AML-193 (cell line): ENCODE measurements around the gene MMP17.
A peak's percentile ranks its signal among the peaks of the same experiment; 100 is the strongest.
"Not testable (repeated sequence)": the region's sequence is repeated elsewhere in the genome, so short reads cannot be mapped to it uniquely, and the experiment has no call there.

Experiments
- DNase-seq, 2 experiments: peaks; one replicate each; lab custom pipeline; 2025; lab: John Stamatoyannopoulos, UW

Gene MMP17

DNA sequence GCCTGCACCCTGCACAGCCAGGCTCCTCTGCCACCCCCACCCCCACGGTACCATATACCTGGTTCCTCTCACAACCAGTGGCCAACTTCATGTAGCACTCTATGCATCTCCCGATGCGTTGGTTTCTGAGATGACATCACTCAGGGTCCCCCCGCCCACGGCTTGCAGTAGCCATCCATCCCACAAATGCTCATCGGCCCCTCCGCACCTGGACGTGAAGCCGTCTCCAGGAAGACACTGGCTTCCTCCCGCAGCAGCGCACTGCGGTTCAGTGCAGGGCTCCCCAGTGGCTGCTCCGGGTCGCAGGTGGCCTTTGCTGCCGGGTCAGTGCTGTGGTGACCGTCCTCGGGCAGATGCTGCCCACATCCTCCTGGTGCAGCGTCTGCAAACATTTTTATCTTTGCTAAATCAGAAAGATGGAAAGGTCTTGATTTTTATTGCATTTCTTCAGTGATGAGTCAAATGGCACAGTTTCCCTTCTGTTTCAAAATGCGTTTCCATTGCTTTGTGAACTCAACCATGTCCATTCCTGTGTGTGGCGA lies 27.5 kb upstream of the MMP17 start:
- no peak for DNase-seq

DNA sequence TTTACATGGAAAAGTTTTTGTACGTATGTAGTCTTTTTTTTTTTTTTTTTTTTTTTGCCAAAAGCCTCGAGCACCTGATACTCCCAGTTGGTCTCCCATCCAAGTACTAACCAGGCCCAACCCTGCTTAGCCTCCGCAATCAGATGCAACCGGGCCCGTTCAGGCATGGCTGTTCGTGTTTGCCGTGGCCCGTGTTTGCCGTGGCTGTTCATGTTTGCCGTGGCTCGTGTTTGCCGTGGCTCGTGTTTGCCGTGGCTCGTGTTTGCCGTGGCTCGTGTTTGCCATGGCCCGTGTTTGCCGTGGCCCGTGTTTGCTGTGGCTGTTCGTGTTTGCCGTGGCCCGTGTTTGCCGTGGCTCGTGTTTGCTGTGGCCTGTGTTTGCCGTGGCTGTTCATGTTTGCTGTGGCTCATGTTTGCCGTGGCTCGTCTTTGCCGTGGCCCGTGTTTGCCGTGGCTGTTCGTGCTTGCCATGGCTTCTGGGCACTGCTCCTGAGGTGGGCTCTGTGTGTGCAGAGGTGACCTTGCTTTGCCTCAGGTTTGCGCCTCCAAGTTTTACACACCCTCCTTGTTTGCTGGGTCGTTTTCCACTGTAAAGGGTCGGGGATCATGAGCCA lies 26.8 kb upstream of the MMP17 start:
- DNase-seq, result no peak

GRCh38 chr12:131803961-131804521 lies 24.2 kb upstream of the MMP17 start:
- DNase-seq, result no peak

DNA sequence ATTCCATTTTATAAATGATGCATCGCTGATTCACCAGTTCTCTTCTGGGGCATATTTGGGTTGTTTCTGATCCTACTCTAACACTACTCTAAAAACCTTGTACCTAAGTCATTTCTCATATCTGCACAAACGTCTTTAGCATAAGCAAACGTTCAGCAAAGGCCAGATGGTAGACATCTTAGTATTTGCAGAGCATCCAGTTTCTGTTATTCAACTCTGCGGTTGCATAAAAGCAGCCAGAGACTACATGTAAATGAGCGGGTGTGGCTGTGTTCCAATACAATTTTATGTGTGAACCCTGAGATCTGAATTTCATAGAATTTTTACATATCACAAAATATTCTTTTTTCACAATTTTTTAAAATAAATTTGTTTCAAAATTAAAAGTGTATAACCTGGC lies 22.8 kb upstream of the MMP17 start:
- DNase-seq, result no peak

GRCh38 chr12:131806674-131807073 lies 21.5 kb upstream of the MMP17 start:
- DNase-seq, result no peak

- no peak for DNase-seq
Measured at GRCh38 chr12:131808744-131809371, 19.3 kb upstream of the MMP17 start.

DNA sequence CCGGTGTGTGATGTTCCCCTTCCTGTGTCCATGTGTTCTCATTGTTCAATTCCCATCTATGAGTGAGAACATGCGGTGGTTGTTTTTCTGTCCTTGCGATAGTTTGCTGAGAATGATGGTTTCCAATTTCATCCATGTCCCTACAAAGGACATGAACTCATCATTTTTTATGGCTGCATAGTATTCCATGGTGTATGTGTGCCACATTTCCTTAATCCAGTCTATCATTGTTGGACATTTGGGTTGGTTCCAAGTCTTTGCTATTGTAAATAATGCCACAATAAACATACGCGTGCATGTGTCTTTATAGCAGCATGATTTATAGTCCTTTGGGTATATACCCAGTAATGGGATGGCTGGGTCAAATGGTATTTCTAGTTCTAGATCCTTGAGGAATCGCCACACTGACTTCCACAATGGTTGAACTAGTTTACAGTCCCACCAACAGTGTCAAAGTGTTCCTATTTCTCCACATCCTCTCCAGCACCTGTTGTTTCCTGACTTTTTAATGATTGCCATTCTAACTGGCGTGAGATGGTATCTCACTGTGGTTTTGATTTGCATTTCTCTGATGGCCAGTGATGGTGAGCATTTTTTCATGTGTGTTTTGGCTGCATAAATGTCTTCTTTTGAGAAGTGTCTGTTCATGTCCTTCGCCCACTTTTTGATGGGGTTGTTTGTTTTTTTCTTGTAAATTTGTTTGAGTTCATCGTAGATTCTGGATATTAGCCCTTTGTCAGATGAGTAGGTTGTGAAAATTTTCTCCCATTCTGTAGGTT lies 18.5 kb upstream of the MMP17 start:
- DNase-seq, result not testable (repeated sequence)

DNA sequence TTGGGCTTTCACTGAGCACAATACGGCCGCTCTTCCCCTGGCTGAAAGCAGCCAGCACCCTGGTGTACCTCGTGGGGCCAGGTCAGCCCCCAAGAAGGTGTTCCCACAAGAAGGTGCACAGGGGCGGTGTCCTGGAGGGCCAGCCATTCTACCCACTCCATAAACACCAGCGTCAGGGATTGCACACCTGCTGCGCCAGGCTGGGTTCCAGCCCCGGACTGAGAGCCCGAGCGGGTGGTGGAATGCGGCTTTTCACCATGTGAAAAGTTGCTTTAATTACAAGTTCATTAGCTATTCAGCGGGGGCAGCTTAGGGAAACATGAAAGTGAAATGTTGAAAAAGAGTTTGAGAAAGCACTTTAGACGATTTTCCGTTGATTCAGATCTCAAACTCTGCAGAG lies 17.5 kb upstream of the MMP17 start:
- DNase-seq, result no peak

GRCh38 chr12:131815131-131815530 lies 13.1 kb upstream of the MMP17 start:
- no peak for DNase-seq

- no peak for DNase-seq
Measured at GRCh38 chr12:131816495-131816894, 11.7 kb upstream of the MMP17 start.

GRCh38 chr12:131817241-131817640 lies 11.0 kb upstream of the MMP17 start:
- no peak for DNase-seq

DNA sequence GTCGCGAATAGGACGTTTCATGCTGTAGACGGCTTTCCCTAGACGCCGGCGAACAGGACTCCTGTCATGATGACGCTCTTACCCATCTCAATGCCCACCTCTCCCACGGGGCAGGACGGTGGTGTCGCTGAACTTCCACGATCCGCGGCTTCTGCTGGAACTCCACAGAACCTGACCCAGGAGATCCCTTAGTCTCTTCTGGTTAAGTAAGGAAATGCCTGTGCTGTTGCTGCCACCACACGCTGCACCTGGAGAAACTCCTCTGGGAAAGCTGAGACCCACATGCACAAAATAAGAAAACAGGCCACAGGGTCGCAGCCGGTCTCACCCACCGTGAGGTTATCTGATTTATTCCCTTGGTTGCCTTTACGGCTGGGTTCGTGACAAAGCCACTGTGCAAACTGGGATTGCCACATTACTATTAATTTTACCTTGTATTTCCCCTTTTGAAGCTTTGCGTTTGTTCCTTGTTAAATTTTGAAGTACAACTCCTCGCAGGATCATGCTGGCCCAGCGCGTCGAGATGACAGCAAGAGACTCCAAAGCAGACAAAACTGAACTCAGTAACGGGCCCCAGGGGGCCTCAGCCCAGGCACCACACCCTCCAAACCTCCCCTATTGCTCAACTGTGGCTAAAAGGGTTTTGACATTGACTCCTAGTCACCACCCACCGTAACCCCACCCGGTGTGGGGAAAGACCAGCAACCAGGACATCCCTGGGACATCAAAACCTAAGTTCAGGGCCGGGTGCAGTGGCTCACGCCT lies 9.2 kb upstream of the MMP17 start:
- no peak for DNase-seq

DNA sequence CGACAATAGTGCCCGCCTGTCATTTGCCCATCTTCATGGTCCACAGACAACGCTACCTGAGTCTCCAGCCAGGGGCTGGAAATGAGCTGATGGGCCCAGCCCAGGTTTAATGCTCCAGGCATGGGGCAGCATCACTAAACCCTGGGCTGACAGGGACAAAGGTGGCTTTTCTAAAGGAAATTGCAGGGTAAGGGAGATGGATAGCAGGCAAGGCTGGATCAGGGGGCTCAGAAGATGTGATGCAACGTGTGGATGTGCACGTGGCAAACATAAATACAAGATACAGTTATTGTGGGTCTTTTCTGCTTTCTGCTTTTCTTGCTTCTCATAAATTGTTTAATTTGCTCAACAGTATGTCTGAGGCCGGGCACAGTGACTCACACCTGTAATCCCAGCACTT lies 3.7 kb upstream of the MMP17 start:
- DNase-seq, result no peak

DNA sequence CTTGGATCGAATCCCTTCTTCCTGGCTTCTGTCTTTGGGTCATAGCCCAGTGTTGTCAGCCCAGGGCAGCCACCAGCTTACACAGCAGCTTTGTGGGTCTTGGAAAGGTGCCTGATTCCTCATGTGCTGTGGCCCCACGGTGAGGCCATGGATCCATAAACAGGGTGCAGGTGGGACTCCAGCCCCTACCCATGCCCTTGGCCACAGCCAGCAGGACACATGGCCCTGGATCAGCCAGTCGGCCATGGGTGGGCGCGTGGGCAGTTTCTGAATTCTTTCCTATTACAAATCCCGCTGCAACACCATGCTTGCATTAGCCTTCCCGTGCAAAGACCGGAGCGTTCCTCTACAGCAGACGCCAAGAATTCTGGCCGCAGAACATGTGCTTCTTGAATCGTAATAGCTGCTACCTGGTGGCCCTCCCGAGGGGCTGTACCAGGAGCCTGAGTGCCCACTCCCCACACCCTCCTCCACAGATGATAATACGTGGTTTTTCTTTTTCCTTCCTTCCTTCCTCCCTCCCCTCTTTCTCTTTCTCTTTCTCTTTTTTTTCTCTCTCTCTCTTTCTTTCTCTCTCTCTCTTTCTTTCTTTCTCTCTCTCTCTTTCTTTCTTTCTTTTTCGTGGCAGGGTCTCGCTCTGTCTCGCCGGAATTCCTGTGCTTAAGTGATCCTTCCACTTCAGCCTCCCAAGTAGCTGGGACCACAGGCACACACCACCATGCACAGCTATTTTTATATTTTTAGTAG lies 2.9 kb upstream of the MMP17 start:
- DNase-seq, result no peak

DNA sequence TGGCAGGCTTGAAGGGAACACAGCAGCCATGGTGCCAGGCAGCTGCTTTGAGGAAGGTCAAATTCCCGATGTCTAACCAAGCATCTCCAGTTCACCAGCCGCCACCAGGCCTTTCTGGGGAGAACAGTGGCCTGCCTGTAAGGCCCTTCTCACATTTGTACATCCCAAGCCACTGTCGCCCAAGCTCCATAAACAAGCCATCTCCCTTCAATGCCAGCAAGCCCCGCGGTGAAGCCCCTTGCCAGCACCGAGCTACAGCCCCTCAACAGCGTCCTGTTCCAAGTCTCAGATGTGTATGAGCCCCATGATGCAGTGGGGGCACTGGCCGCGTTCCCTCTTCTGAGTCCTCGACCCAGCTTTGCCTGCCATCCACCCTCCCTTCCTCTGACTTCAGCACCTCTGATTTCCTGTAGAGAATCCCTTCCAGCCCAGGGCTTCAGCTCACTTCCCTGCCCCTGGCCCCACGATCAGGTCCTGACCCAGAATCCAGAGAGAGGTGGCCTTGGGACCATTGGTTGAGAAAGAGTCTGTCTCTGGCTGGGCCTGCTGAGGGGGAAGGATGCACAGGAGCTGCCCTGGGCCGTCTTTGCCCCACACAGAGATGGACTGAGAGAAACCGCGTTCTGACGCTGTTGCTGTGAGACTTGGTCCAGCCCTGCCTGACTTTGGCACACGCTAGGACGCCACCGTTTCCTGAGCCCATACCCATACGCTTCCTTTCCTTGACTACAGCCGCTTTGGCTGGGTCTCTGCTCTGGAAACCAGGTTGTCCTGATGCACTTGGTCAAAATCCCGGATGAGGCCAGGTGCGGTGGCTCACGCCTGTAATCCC lies 1.9 kb upstream of the MMP17 start:
- no peak for DNase-seq

DNA sequence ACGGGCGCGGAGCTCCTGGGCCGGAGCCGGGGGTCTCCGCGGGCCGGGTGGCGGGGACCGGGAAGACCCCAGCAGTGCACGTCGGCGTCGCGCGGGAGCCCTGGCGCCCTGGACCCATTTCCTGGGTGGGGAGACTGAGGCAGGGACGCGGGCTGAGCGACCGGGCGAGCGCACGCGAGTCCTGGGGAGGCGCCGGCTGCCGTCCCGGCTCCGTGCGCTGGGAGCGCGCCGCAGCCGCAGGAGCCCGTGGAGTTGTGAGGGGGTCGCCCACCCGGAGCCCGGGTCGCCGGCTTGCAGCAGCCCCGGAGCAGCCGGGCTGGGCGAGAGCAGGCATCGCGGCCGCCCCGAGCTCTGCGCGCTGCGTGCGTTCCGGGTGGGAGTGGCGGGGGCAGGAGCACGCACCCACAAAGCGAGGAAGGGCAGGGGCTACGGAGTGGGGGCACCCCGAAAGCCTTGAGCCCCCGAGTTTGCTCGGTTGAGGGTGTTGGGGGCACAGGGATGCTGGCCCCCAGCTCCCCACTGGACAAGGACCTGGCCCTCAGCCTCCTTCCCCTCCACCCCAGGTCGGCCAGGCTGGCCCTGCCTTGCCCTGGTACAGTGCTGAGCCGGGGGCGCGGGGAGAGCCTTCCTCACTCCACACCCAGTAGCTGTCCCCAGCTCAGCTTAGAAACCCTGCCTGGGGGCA lies 620 bp downstream of the MMP17 start:
- DNase-seq, result no peak

GRCh38 chr12:131829356-131829747 lies 1.2 kb downstream of the MMP17 start:
- DNase-seq, result peak in 1 of 2 experiments; percentile 19

DNA sequence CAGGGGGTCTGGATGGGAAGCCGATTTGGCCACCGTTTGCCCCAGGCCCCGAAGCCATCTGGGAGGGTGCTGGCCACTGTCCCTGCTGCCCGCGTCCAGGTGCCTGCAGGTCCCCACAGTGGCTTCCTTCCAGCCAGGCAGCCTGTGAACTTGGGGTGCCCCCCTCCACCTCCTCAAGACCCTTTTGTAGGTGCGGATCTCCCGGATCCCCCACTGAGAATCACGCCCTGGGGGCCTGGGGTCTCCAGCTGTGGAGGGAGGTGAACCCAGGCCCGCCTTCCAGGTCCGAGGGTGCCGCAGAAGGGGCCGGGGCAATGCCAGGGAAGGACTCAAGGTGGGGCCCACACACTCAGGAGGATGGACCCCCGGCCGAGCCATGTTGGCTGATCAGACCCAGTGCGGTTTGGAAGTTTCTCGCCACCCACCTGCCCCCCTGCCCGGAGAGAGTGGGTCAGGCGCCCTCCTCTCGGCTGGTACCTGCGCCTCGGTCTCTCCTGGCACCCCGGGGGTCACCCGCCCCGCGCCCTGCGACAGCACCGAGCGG lies 1.7 kb downstream of the MMP17 start:
- DNase-seq, result no peak

GRCh38 chr12:131830335-131830913 lies 2.2 kb downstream of the MMP17 start:
- no peak for DNase-seq
